ENCODE data around the gene ARHGAP42. TPM values are rescaled to one million over a fixed set of nuclear protein-coding genes. Genes with fewer than 3 reads are reported as not detected.

The ARHGAP42 gene
- total and polyA plus RNA-seq, 10 of the 15 experiments (the other 5 are each of a cell fraction or from before 2014, with no cell fraction given): 1.8 to 6.3 (median 3.2) TPM

DNA sequence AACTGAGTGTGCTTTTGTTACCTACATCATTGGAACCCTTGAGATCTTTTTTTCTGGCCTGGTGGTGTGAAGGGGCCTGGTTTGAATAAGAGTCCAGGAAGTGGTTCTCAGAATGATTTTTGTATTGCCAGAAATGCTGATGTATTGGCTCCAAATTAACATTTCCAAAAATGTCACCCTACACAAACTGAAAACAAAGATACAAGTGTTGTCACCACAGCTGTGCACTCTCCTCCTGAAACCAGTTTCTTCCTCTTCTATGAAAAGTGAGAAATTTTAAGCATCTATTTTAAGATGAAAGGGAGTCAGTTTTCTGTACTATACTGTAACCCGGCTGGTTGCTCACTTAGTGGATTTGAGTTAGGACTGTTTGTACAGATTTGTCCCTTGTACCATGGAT is 223.7 kb downstream of the ARHGAP42 start:
- peak overlapping the region; percentile 21; the same call in 1 of the 2 replicates for H3K4me2 ChIP-seq (ENCODE audit: control insufficient read depth, insufficient read depth)
- FAIRE-seq: peak; percentile 76
- TF ChIP-seq ATF7 (IDR thresholded peaks at IDR 0.05; ENCODE audit: low read depth) (peak; percentile 79), KDM1A (IDR thresholded peaks at IDR 0.05; ENCODE audit: borderline replicate concordance) (no peak), MTA2 (IDR thresholded peaks at IDR 0.05; ENCODE audit: low read depth) (peak; percentile 26; the same call in 1 of the 2 replicates), IKZF2 (IDR thresholded peaks at IDR 0.05) (peak in 1 of 2 experiments; percentile 50; a peak in 2 of 4 replicates), DPF2 (IDR thresholded peaks at IDR 0.05) (peak; percentile 19; the same call in 1 of the 2 replicates), RCOR1 (conservative IDR thresholded peaks at IDR 0.05; ENCODE audit: low read depth, low read length) (no peak), MEF2A (IDR thresholded peaks at IDR 0.05; ENCODE audit: insufficient read depth, low read depth, low read length) (peak; percentile 80; the same call in 1 of the 2 replicates), SMAD5 (IDR thresholded peaks at IDR 0.05; ENCODE audit: low read depth) (no peak), EP300 (IDR thresholded peaks at IDR 0.05; ENCODE audit: borderline replicate concordance in 1 of 2, control insufficient read depth in 1 of 2, low read depth in 2 of 2, low read length in 2 of 2) (peak in 1 of 2 experiments; percentile 56; a peak in 1 of 4 replicates), ETV6 (conservative IDR thresholded peaks at IDR 0.05 in 1 of 2, IDR thresholded peaks at IDR 0.05 in 1 of 2; ENCODE audit: borderline replicate concordance in 1 of 2, low read depth in 1 of 2) (0 out of 4 replicates have a peak, but pooled peaks of 1 of the 2 experiments have one; percentile 45), NFIC (IDR thresholded peaks at IDR 0.05; ENCODE audit: low read depth, low read length) (peak; percentile 60; the same call in 1 of the 2 replicates), TCF12 (IDR thresholded peaks at IDR 0.05; ENCODE audit: low read depth, low read length) (0 out of 2 replicates have a peak, but pooled peaks have one; percentile 39), KLF5 (IDR thresholded peaks at IDR 0.05; ENCODE audit: partially characterized antibody) (no peak), PML (IDR thresholded peaks at IDR 0.05; ENCODE audit: low read length) (0 out of 2 replicates have a peak, but pooled peaks have one; percentile 41), BHLHE40 (IDR thresholded peaks at IDR 0.05; ENCODE audit: borderline replicate concordance in 1 of 2, low read depth in 2 of 2, low read length in 1 of 2) (0 out of 4 replicates have a peak, but pooled peaks of 1 of the 2 experiments have one; percentile 7), MEF2B (IDR thresholded peaks at IDR 0.05; ENCODE audit: partially characterized antibody, poor library complexity, severe bottlenecking) (peak; percentile 60)
- TF ChIP-seq, protein P1, sequence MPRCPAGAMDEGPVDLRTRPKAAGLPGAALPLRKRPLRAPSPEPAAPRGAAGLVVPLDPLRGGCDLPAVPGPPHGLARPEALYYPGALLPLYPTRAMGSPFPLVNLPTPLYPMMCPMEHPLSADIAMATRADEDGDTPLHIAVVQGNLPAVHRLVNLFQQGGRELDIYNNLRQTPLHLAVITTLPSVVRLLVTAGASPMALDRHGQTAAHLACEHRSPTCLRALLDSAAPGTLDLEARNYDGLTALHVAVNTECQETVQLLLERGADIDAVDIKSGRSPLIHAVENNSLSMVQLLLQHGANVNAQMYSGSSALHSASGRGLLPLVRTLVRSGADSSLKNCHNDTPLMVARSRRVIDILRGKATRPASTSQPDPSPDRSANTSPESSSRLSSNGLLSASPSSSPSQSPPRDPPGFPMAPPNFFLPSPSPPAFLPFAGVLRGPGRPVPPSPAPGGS (IDR thresholded peaks at IDR 0.05; ENCODE audit: borderline replicate concordance, insufficient read depth, low read depth, low read length, poor library complexity, severe bottlenecking): no peak
- TF ChIP-seq, protein P2, sequence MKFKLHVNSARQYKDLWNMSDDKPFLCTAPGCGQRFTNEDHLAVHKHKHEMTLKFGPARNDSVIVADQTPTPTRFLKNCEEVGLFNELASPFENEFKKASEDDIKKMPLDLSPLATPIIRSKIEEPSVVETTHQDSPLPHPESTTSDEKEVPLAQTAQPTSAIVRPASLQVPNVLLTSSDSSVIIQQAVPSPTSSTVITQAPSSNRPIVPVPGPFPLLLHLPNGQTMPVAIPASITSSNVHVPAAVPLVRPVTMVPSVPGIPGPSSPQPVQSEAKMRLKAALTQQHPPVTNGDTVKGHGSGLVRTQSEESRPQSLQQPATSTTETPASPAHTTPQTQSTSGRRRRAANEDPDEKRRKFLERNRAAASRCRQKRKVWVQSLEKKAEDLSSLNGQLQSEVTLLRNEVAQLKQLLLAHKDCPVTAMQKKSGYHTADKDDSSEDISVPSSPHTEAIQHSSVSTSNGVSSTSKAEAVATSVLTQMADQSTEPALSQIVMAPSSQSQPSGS (IDR thresholded peaks at IDR 0.05; ENCODE audit: low read length): peak; percentile 87
- TF ChIP-seq, protein P3, sequence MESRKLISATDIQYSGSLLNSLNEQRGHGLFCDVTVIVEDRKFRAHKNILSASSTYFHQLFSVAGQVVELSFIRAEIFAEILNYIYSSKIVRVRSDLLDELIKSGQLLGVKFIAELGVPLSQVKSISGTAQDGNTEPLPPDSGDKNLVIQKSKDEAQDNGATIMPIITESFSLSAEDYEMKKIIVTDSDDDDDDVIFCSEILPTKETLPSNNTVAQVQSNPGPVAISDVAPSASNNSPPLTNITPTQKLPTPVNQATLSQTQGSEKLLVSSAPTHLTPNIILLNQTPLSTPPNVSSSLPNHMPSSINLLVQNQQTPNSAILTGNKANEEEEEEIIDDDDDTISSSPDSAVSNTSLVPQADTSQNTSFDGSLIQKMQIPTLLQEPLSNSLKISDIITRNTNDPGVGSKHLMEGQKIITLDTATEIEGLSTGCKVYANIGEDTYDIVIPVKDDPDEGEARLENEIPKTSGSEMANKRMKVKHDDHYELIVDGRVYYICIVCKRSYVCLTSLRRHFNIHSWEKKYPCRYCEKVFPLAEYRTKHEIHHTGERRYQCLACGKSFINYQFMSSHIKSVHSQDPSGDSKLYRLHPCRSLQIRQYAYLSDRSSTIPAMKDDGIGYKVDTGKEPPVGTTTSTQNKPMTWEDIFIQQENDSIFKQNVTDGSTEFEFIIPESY (IDR thresholded peaks at IDR 0.05): no peak

More for the DNA sequence above, 223.7 kb downstream of the ARHGAP42 start:
- peaks cover 12% of the 10 kb centered on the region for H3K4me1 ChIP-seq (ENCODE audit: control insufficient read depth, insufficient read depth, low read length)
- intact Hi-C loops (cut with micrococcal nuclease; ENCODE audit: unreplicated experiment): no loop called here
- ATAC-seq (peak; percentile 95), DNase-seq (ENCODE audit: low read depth, low spot score) (peak; percentile 62)
- H3K79me2 ChIP-seq (ENCODE audit: control insufficient read depth, insufficient read depth, low read length): no peaks in the 10 kb centered on the region
- ChIA-PET CTCF (interaction anchor here (0.9 to 1.1 kb wide), 2 partner anchors 14 to 32 kb away, joined by 4 to 5 read pairs; no protein-coding TSS in a partner anchor), SMC1A (ENCODE audit: uncharacterized antibody, unreplicated experiment) (interaction anchor here (1.1 to 1.5 kb wide), 2 partner anchors 14 to 230 kb away, joined by 3 to 4 read pairs; no protein-coding TSS in a partner anchor), RAD21 (ENCODE audit: unreplicated experiment) (interaction anchor here (1.4 kb wide), 1 partner anchor 15 kb away, joined by 3 read pairs; no protein-coding TSS in a partner anchor), POLR2A (no interaction called here)
- H2AFZ ChIP-seq (ENCODE audit: control insufficient read depth, low read depth, low read length): no peak overlapping the region
- in situ Hi-C loops (cut with MboI): no loop called here
- no peak overlapping the region for H3K9ac ChIP-seq (ENCODE audit: control insufficient read depth, insufficient read depth, low read length)
- WGBS (ENCODE audit: insufficient coverage, insufficient replicate concordance, low lambda C conversion rate, missing lambda C conversion rate): 0% methylated on average over 1 of the region's 1 CpG
- no TSS peak for BruUV-seq (replicated peaks)
- H3K27me3 ChIP-seq (replicated peaks in 1 of 2; ENCODE audit: control insufficient read depth in 2 of 2, insufficient read depth in 2 of 2, low read length in 1 of 2): no peaks in the 10 kb centered on the region
- H3K4me3 ChIP-seq: no peak overlapping the region
- H3K27ac ChIP-seq (ENCODE audit: control insufficient read depth, insufficient read depth): no peak overlapping the region
- H3K36me3 ChIP-seq (ENCODE audit: control insufficient read depth in 2 of 2, insufficient read depth in 2 of 2, low read length in 1 of 2): no peaks in the 10 kb centered on the region
- H3K9me3 ChIP-seq (replicated peaks; ENCODE audit: control insufficient read depth, insufficient read depth, low read length): no peaks in the 10 kb centered on the region
- H4K20me1 ChIP-seq (ENCODE audit: control insufficient read depth, insufficient read depth): no peaks in the 10 kb centered on the region

Measured in GM12878 (cell line).